ENCODE measurements around the gene C10orf105. TPM values are rescaled to one million over a fixed set of nuclear protein-coding genes. Genes with fewer than 3 reads are reported as not detected.

The C10orf105 gene
- total and polyA plus RNA-seq, 5 experiments from 2014 or later: 0.10 to 0.25 (median 0.21) TPM; not detected in 2

GRCh38 chr10:71757399-71757922 is 37.9 kb upstream of the C10orf105 start:
- H3K27ac Mint-ChIP-seq: peak overlapping the region; percentile 90 to 99 (median 97)
- no peaks in the 10 kb centered on the region for H3K27me3 Mint-ChIP-seq
- POLR2A ChIA-PET: interaction anchor here (0.8 to 41.4 kb wide), 7 partner anchors 9 to 63 kb away, joined by 3 to 1679 read pairs (median 13); partner anchors contain the start of genes C10orf105 and VSIR
- H3K4me1 Mint-ChIP-seq: peaks cover 44 to 94% (median 89%) of the 10 kb centered on the region in 4 donors
- ATAC-seq (peak; percentile 31), DNase-seq (peak in 6 of 10 donors; percentile 33 to 51 (median 45))
- no peaks in the 10 kb centered on the region for H3K9me3 Mint-ChIP-seq
- peak overlapping the region; percentile 61 to 86 (median 80) for H3K4me3 Mint-ChIP-seq
- H3K36me3 Mint-ChIP-seq: peaks cover 0 to 59% (median 14%) of the 10 kb centered on the region in 3 donors

- Mint-ChIP-seq H3K27ac (peak overlapping the region; percentile 90 to 99 (median 97)), H3K9me3 (no peaks in the 10 kb centered on the region), H3K27me3 (no peaks in the 10 kb centered on the region), H3K36me3 (peaks cover 0 to 58% (median 19%) of the 10 kb centered on the region in 3 donors), H3K4me1 (peaks cover 48 to 94% (median 90%) of the 10 kb centered on the region in 4 donors), H3K4me3 (peak overlapping the region; percentile 61 to 86 (median 80))
- peak in 7 of 10 donors; percentile 30 to 87 (median 65) for DNase-seq
- ATAC-seq: peak; percentile 72 to 91
- POLR2A ChIA-PET: interaction anchor here (1.2 to 41.4 kb wide), 6 partner anchors 10 to 60 kb away, joined by 4 to 1679 read pairs (median 24); partner anchors contain the start of genes C10orf105 and VSIR
These were observed 37.0 kb upstream of the C10orf105 start for GRCh38 chr10:71756311-71757191.

DNA sequence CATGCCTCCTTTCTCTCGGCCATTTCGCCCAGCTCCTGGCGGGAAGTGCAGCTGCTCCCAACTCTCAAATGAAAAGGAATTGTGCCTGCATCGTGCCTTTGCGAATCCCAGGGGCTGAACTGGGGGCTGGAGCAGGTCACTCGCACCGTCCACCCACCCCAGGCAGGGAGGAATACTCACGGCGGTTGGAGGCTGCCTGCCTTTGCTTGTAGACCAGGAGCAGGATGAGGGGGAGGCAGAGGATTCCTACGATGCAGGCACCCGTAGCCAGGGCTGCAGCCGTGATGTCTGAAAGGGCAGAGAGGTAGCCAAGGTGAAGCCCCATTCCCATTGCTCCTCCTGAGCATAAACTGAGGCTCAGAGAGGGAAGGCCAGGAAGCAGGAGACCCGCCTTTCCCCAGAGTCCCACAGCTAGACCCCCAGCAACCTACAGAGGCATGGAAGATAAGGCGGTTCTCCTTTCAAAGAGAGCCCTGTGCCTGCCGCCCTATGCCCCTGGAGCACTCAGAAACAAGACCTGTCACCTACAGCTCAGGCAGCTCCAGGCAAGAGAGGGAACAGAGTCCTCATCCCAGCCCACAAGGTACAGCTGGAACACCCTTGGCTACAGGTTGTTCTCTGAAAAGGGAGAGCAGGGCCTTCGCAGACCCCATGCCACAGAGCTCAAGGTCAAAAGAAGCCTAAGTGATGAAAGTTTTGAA is 35.8 kb upstream of the C10orf105 start:
- POLR2A ChIA-PET: interaction anchor here (3.4 to 41.4 kb wide), 4 partner anchors 11 to 42 kb away, joined by 17 to 1679 read pairs (median 856); partner anchors contain the start of genes C10orf105 and VSIR
- peak overlapping the region; percentile 91 to 99 (median 97) for H3K27ac Mint-ChIP-seq
- H3K4me1 Mint-ChIP-seq: peaks cover 43 to 91% (median 89%) of the 10 kb centered on the region in 4 donors
- H3K9me3 Mint-ChIP-seq: no peaks in the 10 kb centered on the region
- peak overlapping the region in 9 of 10 donors; percentile 17 to 82 (median 51) for H3K4me3 Mint-ChIP-seq
- H3K27me3 Mint-ChIP-seq: no peaks in the 10 kb centered on the region
- DNase-seq: no peak
- no peak for ATAC-seq
- peaks cover 0 to 54% (median 23%) of the 10 kb centered on the region in 3 donors for H3K36me3 Mint-ChIP-seq

- Mint-ChIP-seq H3K27ac (peak overlapping the region; percentile 91 to 99 (median 97)), H3K36me3 (peaks cover 0 to 53% (median 24%) of the 10 kb centered on the region in 3 donors), H3K27me3 (no peaks in the 10 kb centered on the region), H3K4me1 (peaks cover 47 to 97% (median 93%) of the 10 kb centered on the region in 4 donors), H3K4me3 (peak overlapping the region in 9 of 10 donors; percentile 41 to 82 (median 56)), H3K9me3 (no peaks in the 10 kb centered on the region)
- POLR2A ChIA-PET: interaction anchor here (3.4 to 41.4 kb wide), 3 partner anchors 12 to 41 kb away, joined by 17 to 1679 read pairs (median 1679); partner anchors contain the start of genes C10orf105 and VSIR
- DNase-seq (no peak), ATAC-seq (no peak)
These were observed 35.0 kb upstream of the C10orf105 start for GRCh38 chr10:71754562-71754961.

- ATAC-seq (no peak), DNase-seq (no peak)
- Mint-ChIP-seq H3K4me1 (peaks cover 50 to 97% (median 96%) of the 10 kb centered on the region in 4 donors), H3K9me3 (no peaks in the 10 kb centered on the region), H3K36me3 (peaks cover 0 to 48% (median 24%) of the 10 kb centered on the region in 3 donors), H3K27me3 (no peaks in the 10 kb centered on the region), H3K4me3 (peak overlapping the region in 8 of 10 donors; percentile 32 to 82 (median 63)), H3K27ac (peak overlapping the region; percentile 91 to 99 (median 97))
- POLR2A ChIA-PET: interaction anchor here (3.4 to 41.4 kb wide), 3 partner anchors 12 to 41 kb away, joined by 17 to 1679 read pairs (median 1679); partner anchors contain the start of genes C10orf105 and VSIR
These were observed 34.5 kb upstream of the C10orf105 start for GRCh38 chr10:71753960-71754505.

DNA sequence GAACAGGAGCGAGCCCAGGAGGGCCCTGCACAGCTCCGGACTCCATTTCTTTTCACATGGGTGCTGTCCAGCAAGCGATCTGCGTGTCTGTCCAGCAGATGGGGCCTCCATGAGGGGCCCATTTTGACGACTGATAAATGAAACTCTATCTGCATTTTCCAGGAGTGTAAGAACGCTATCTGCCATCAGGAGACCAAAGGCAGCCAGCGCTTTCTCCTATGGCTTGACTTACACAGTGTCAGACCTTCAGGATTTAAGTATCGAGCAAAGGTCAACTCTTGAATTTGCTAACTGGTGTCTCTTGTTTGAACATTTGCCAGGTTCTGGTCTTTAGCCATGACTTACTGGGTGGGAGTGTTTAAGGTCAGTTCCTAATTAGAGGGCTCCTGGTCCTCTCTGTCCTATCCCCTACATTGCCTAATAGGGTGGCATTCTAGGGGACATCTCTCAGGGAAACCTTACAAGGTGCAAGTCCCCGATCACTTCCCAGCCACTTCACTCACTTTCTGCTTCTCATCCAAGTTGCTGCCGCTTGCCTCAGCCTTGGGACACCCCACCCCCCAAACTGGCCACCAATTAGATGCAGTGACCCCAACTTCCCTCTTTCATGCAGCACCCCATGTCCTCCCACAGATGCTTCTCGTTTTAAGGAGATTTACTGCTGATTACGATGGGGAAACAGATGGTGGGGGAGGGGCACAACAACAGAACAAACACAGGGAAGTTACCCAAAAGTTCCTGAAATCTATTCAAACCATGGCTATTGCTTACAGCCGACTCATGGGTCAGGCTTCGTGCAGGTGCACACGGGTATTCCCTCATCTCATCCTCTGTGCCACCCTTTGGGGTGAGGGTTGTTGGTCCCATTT is 33.7 kb upstream of the C10orf105 start:
- Mint-ChIP-seq H3K36me3 (peaks cover 0 to 42% (median 20%) of the 10 kb centered on the region in 3 donors), H3K4me3 (peak overlapping the region; percentile 3 to 82 (median 76)), H3K27ac (peak overlapping the region; percentile 91 to 99 (median 97)), H3K4me1 (peaks cover 56 to 98% (median 97%) of the 10 kb centered on the region in 4 donors), H3K27me3 (no peaks in the 10 kb centered on the region), H3K9me3 (no peaks in the 10 kb centered on the region)
- no peak for ATAC-seq
- no peak for DNase-seq
- POLR2A ChIA-PET: interaction anchor here (0.5 to 41.4 kb wide), 10 partner anchors 13 to 463 kb away, joined by 3 to 1679 read pairs (median 6); partner anchors contain the start of genes ANAPC16, ASCC1, C10orf105 and VSIR

DNA sequence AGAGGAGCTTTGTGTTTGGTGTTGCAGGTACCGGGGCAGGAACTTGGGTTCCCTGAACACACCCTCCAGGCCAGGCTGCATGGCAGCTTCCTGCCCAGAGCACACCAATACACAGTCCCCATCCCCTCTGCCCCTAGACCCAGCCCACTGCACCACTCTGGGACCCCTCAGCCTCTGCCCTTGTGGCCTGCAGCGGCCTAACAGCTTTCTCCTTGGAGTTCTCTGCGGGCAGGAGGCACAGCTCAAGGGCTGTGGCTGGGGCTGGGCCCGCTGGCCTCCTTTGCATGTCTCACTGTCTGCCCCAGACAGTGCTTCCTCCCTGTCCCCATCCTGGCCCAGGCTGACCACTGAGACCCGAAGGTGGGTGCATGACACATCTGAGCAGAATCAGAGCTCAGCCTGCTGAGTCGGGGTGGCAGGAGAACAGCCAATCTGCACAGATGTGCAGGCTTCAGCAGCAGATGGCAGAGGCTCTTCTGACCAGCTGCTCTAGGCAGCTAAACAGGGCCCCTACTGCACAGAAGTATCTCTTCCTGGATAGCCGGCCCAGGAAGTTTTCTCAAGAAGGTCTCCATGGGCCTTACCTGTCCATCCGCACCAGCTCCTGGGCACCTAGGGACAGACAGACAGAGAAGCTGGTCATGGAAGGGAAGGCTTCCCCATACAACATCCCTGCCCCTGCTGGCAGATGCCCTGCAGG is 33.0 kb upstream of the C10orf105 start:
- Mint-ChIP-seq H3K36me3 (peaks cover 0 to 39% (median 19%) of the 10 kb centered on the region in 3 donors), H3K4me1 (peaks cover 56 to 98% (median 97%) of the 10 kb centered on the region in 4 donors), H3K27me3 (no peaks in the 10 kb centered on the region), H3K27ac (peak overlapping the region; percentile 91 to 99 (median 97)), H3K4me3 (peak overlapping the region; percentile 37 to 82 (median 76)), H3K9me3 (no peaks in the 10 kb centered on the region)
- DNase-seq (peak in 2 of 10 donors; percentile 39 to 44), ATAC-seq (peak in 1 of 2 donors; percentile 5)
- POLR2A ChIA-PET: interaction anchor here (0.5 to 41.4 kb wide), 13 partner anchors 14 to 545 kb away, joined by 3 to 1679 read pairs (median 5); partner anchors contain the start of genes ANAPC16, ASCC1, C10orf105 and PSAP

GRCh38 chr10:71751515-71752224 is 32.1 kb upstream of the C10orf105 start:
- Mint-ChIP-seq H3K27me3 (no peaks in the 10 kb centered on the region), H3K4me3 (peak overlapping the region; percentile 37 to 82 (median 76)), H3K36me3 (peaks cover 0 to 39% (median 19%) of the 10 kb centered on the region in 3 donors), H3K9me3 (no peaks in the 10 kb centered on the region), H3K4me1 (peaks cover 59 to 98% (median 97%) of the 10 kb centered on the region in 4 donors), H3K27ac (peak overlapping the region; percentile 91 to 99 (median 97))
- POLR2A ChIA-PET: interaction anchor here (0.8 to 41.4 kb wide), 12 partner anchors 15 to 546 kb away, joined by 3 to 1679 read pairs (median 5); partner anchors contain the start of genes ANAPC16, ASCC1, C10orf105 and PSAP
- DNase-seq: no peak
- ATAC-seq: no peak

DNA sequence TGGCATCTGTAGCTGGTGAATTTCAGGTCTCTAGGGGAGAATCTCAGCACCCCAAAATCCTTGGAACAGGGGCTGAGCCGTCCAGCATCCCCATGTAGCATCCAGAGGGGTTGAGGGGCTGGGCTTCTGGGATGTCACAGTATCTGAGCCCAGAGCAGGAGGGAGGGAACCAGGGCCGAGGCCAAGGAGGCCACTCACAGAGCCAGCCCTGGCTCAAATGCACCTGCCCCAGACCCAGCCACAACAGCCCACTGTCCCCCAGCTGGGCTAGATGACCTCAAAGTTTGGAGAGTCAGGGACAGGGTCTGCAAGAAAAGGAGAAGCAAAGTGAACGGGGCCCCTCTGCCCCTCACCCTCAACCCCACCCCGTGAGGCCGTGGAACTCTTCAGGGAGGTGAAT is 31.4 kb upstream of the C10orf105 start:
- peaks cover 55 to 98% (median 97%) of the 10 kb centered on the region in 4 donors for H3K4me1 Mint-ChIP-seq
- POLR2A ChIA-PET: interaction anchor here (1.0 to 41.4 kb wide), 4 partner anchors 15 to 54 kb away, joined by 3 to 1679 read pairs (median 434); partner anchors contain the start of genes C10orf105 and VSIR
- H3K9me3 Mint-ChIP-seq: no peaks in the 10 kb centered on the region
- DNase-seq (no peak), ATAC-seq (no peak)
- H3K36me3 Mint-ChIP-seq: peaks cover 0 to 39% (median 19%) of the 10 kb centered on the region in 3 donors
- peak overlapping the region; percentile 49 to 95 (median 83) for H3K4me3 Mint-ChIP-seq
- no peaks in the 10 kb centered on the region for H3K27me3 Mint-ChIP-seq
- peak overlapping the region; percentile 95 to 100 (median 98) for H3K27ac Mint-ChIP-seq
